ENCODE measurements around the gene TNFRSF19.

TNFRSF19 gene

GRCh38 chr13:23692816-23693215 is 122.6 kb downstream of the TNFRSF19 start:
- no peaks in the 10 kb centered on the region for H3K27me3 ChIP-seq
- H4K20me1 ChIP-seq = no peaks in the 10 kb centered on the region
- H3K9ac ChIP-seq = no peak overlapping the region
- peaks cover 9 to 24% (median 15%) of the 10 kb centered on the region in 10 experiments for H3K4me1 ChIP-seq
- no peak overlapping the region for H3K4me2 ChIP-seq
- no peaks in the 10 kb centered on the region for H3K36me3 ChIP-seq
- no peak for TF ChIP-seq Cebpa-rat (IDR thresholded peaks at IDR 0.05)
- no peaks in the 10 kb centered on the region for H3K9me3 ChIP-seq (replicated peaks in 1 of 11)
- no peak overlapping the region for H3K4me3 ChIP-seq
- no peak overlapping the region for H3K27ac ChIP-seq

GRCh38 chr13:23695196-23695595 is 125.0 kb downstream of the TNFRSF19 start:
- peak overlapping the region; percentile 73 to 89 (median 83) for H3K4me2 ChIP-seq
- 0 out of 22 replicates have a peak overlapping the region, but pooled peaks of 1 of the 11 experiments have one; percentile 16 for H3K27ac ChIP-seq
- H3K4me1 ChIP-seq = peaks cover 9 to 27% (median 15%) of the 10 kb centered on the region in 10 experiments
- no peaks in the 10 kb centered on the region for H3K27me3 ChIP-seq
- H3K9ac ChIP-seq = peak overlapping the region in 6 of 11 experiments; percentile 16 to 71 (median 42); a peak in 11 of 22 replicates
- no peaks in the 10 kb centered on the region for H4K20me1 ChIP-seq
- no peak for TF ChIP-seq Cebpa-rat (IDR thresholded peaks at IDR 0.05)
- no peaks in the 10 kb centered on the region for H3K9me3 ChIP-seq (replicated peaks in 1 of 11)
- no peaks in the 10 kb centered on the region for H3K36me3 ChIP-seq
- H3K4me3 ChIP-seq = peak overlapping the region in 3 of 10 experiments; percentile 19 to 59 (median 36); a peak in 3 of 20 replicates

- peaks cover 9 to 27% (median 15%) of the 10 kb centered on the region in 10 experiments for H3K4me1 ChIP-seq
- H3K36me3 ChIP-seq = no peaks in the 10 kb centered on the region
- TF ChIP-seq Cebpa-rat (IDR thresholded peaks at IDR 0.05) = no peak
- no peaks in the 10 kb centered on the region for H4K20me1 ChIP-seq
- peak overlapping the region in 7 of 10 experiments; percentile 3 to 59 (median 36); a peak in 11 of 20 replicates for H3K4me3 ChIP-seq
- H3K9ac ChIP-seq = peak overlapping the region in 10 of 11 experiments; percentile 16 to 71 (median 51); a peak in 19 of 22 replicates
- no peaks in the 10 kb centered on the region for H3K27me3 ChIP-seq
- H3K27ac ChIP-seq = peak overlapping the region in 3 of 11 experiments; percentile 29 to 34 (median 31); a peak in 3 of 22 replicates
- peak overlapping the region; percentile 73 to 89 (median 83) for H3K4me2 ChIP-seq
- H3K9me3 ChIP-seq (replicated peaks in 1 of 11) = no peaks in the 10 kb centered on the region
Measured at GRCh38 chr13:23695711-23696464, 125.7 kb downstream of the TNFRSF19 start.

- no peaks in the 10 kb centered on the region for H3K9me3 ChIP-seq (replicated peaks in 1 of 11)
- H3K4me1 ChIP-seq = peaks cover 9 to 34% (median 19%) of the 10 kb centered on the region in 10 experiments
- TF ChIP-seq Cebpa-rat (IDR thresholded peaks at IDR 0.05) = no peak
- H3K9ac ChIP-seq = no peak overlapping the region; a peak in 1 of 22 replicates
- H4K20me1 ChIP-seq = no peaks in the 10 kb centered on the region
- no peaks in the 10 kb centered on the region for H3K36me3 ChIP-seq
- no peak overlapping the region for H3K4me3 ChIP-seq
- peak overlapping the region in 8 of 11 experiments; percentile 73 to 89 (median 84); a peak in 10 of 22 replicates for H3K4me2 ChIP-seq
- no peaks in the 10 kb centered on the region for H3K27me3 ChIP-seq
- no peak overlapping the region for H3K27ac ChIP-seq
Measured at GRCh38 chr13:23696610-23697009, 126.4 kb downstream of the TNFRSF19 start.

- no peak for TF ChIP-seq Cebpa-rat (IDR thresholded peaks at IDR 0.05)
- H3K27ac ChIP-seq = no peak overlapping the region
- H3K9me3 ChIP-seq (replicated peaks in 1 of 11) = no peaks in the 10 kb centered on the region
- no peak overlapping the region for H3K4me3 ChIP-seq
- peak overlapping the region in 1 of 11 experiments; percentile 14; a peak in 1 of 22 replicates for H3K4me2 ChIP-seq
- no peaks in the 10 kb centered on the region for H4K20me1 ChIP-seq
- H3K36me3 ChIP-seq = no peaks in the 10 kb centered on the region
- no peaks in the 10 kb centered on the region for H3K27me3 ChIP-seq
- H3K9ac ChIP-seq = no peak overlapping the region
- H3K4me1 ChIP-seq = peaks cover 9 to 37% (median 23%) of the 10 kb centered on the region in 10 experiments
Measured at GRCh38 chr13:23697772-23698313, 127.6 kb downstream of the TNFRSF19 start.

GRCh38 chr13:23699271-23699670 is 129.1 kb downstream of the TNFRSF19 start:
- no peak overlapping the region for H3K4me3 ChIP-seq
- no peaks in the 10 kb centered on the region for H4K20me1 ChIP-seq
- no peak overlapping the region for H3K9ac ChIP-seq
- peaks cover 9 to 37% (median 23%) of the 10 kb centered on the region in 10 experiments for H3K4me1 ChIP-seq
- H3K27ac ChIP-seq = no peak overlapping the region
- H3K36me3 ChIP-seq = no peaks in the 10 kb centered on the region
- no peaks in the 10 kb centered on the region for H3K27me3 ChIP-seq
- no peaks in the 10 kb centered on the region for H3K9me3 ChIP-seq (replicated peaks in 1 of 11)
- TF ChIP-seq Cebpa-rat (IDR thresholded peaks at IDR 0.05) = no peak
- no peak overlapping the region for H3K4me2 ChIP-seq

GRCh38 chr13:23701186-23701585 is 131.0 kb downstream of the TNFRSF19 start:
- Histone ChIP-seq H3K9ac (no peak overlapping the region), H4K20me1 (no peaks in the 10 kb centered on the region), H3K9me3 (replicated peaks in 1 of 11) (no peaks in the 10 kb centered on the region), H3K4me1 (peaks cover under 1 to 23% (median 10%) of the 10 kb centered on the region in 10 experiments; a peak in 19 of 20 replicates), H3K27me3 (no peaks in the 10 kb centered on the region), H3K4me2 (peak overlapping the region in 4 of 11 experiments; percentile 27 to 62 (median 38); a peak in 6 of 22 replicates), H3K4me3 (no peak overlapping the region), H3K27ac (no peak overlapping the region), H3K36me3 (no peaks in the 10 kb centered on the region)
- no peak for TF ChIP-seq Cebpa-rat (IDR thresholded peaks at IDR 0.05)

GRCh38 chr13:23701636-23702035 is 131.4 kb downstream of the TNFRSF19 start:
- no peaks in the 10 kb centered on the region for H3K9me3 ChIP-seq (replicated peaks in 1 of 11)
- H3K27me3 ChIP-seq = no peaks in the 10 kb centered on the region
- no peak overlapping the region for H3K27ac ChIP-seq
- H4K20me1 ChIP-seq = no peaks in the 10 kb centered on the region
- no peak for TF ChIP-seq Cebpa-rat (IDR thresholded peaks at IDR 0.05)
- no peak overlapping the region for H3K9ac ChIP-seq
- H3K4me2 ChIP-seq = peak overlapping the region in 4 of 11 experiments; percentile 27 to 62 (median 38); a peak in 8 of 22 replicates
- H3K4me1 ChIP-seq = peaks cover 0 to 18% (median 8%) of the 10 kb centered on the region in 10 experiments; a peak in 14 of 20 replicates
- H3K36me3 ChIP-seq = no peaks in the 10 kb centered on the region
- H3K4me3 ChIP-seq = no peak overlapping the region

- Histone ChIP-seq H3K4me3 (no peak overlapping the region), H3K36me3 (no peaks in the 10 kb centered on the region), H3K4me1 (peaks cover 0 to 15% (median 8%) of the 10 kb centered on the region in 10 experiments; a peak in 14 of 20 replicates), H3K27me3 (no peaks in the 10 kb centered on the region), H4K20me1 (no peaks in the 10 kb centered on the region), H3K9ac (no peak overlapping the region), H3K27ac (no peak overlapping the region), H3K4me2 (no peak overlapping the region), H3K9me3 (replicated peaks in 1 of 11) (no peaks in the 10 kb centered on the region)
- no peak for TF ChIP-seq Cebpa-rat (IDR thresholded peaks at IDR 0.05)
Measured at GRCh38 chr13:23703246-23703860, 133.1 kb downstream of the TNFRSF19 start.
